Fibroblast of skin of back (primary cell): Measurements from ENCODE around the gene CAMLG. TPM values are rescaled to one million over a fixed set of nuclear protein-coding genes. Genes with fewer than 3 reads are reported as not detected.
"Not testable (repeated sequence)": the region's sequence is repeated elsewhere in the genome, so short reads cannot be mapped to it uniquely, and the experiment has no call there.

Experiments
- DNase-seq: peaks from one replicate; pipeline ENCODE4 v3.0.0-alpha.2; 2013
- polyA plus RNA-seq, 2 experiments: library from polyadenylated mRNA; unstranded; fragments of 120-200 nt; gene quantifications; one replicate each; pipeline ENCODE4 v1.2.1, GENCODE V29; 2013; ENCODE audit not compliant: insufficient read length in 2 of 2

CAMLG gene
- polyA plus RNA-seq (2013, experiment 1 of 2; ENCODE audit: insufficient read length) = 36.3 TPM
- 56.1 TPM for polyA plus RNA-seq (2013, experiment 2 of 2; ENCODE audit: insufficient read length)

DNA sequence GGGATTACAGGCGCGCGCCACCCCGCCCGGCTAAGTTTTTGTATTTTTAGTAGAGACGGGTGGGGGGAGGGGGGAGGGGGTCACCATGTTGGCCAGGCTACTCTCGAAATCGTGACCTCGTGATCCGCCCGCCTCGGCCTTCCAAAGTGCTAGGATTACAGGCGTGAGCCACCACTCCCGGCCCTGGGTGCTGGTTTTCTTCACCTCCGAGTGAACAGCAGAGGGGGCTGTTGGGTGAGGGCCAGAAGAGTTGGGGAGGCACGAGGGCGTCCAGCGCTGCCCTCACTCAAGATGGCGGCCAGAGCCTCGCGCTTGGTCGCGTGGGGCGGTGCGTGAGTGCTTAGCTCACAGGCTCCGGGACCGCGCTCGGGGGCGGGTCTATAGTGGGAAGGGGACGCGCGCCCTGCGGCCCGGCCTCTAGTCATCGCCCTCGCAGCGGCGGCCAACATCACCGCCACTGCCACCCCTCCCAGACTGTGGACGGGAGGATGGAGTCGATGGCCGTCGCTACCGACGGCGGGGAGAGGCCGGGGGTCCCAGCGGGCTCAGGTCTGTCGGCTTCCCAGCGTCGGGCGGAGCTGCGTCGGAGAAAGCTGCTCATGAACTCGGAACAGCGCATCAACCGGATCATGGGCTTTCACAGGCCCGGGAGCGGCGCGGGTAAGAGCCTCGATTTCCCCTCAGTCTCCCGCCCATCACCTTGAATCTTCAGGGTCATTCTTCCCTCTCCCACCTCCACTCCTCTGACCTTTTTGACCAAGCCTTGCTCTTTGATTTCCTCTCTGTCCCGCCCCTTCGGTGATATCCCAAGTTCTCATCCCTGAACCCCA is at the start of gene CAMLG:
CAMLG (plus strand) TSS at position 416 of the 830 bp plus-strand sequence; CDS start at position 489, 73 bp downstream.
- DNase-seq = peak; percentile 98

DNA sequence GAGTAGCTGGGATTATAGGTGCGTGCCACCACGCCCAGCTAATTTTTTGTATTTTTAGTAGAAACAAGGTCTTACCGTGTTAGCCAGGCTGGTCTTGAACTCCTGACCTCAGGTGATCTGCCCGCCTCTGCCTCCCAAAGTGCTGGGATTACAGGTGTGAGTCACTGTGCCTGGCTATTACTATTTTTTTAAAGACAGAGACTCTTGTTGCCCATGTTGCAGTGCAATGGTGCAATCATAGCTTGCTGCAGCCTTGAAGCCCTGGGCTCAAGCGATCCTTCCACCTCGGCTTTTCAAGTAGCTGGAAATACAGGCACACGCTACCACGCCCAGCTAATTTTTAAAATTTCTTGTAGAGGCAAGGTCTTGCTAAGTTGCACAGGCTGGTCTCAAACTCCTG is 48.2 kb upstream of the CAMLG start:
- not testable (repeated sequence) for DNase-seq

DNA sequence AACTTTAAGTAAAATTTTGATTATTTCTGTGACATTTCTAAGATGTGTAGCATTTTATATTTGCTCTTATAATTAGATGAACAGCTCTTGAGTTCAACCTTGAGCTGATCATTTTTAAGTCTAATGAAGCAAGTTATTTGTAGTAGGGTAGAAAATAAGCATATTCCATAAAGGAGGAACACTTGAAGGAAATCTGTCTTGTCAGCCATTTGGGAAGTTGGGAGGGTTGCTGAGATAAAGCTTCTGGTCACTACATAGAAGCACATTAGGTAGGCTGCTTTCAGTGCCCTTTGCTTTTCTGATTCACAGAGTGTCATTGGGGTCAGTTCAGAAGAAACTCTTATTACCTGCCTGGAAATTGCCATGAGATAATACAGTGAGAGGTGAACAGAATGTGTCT is 45.6 kb upstream of the CAMLG start:
- no peak for DNase-seq

DNA sequence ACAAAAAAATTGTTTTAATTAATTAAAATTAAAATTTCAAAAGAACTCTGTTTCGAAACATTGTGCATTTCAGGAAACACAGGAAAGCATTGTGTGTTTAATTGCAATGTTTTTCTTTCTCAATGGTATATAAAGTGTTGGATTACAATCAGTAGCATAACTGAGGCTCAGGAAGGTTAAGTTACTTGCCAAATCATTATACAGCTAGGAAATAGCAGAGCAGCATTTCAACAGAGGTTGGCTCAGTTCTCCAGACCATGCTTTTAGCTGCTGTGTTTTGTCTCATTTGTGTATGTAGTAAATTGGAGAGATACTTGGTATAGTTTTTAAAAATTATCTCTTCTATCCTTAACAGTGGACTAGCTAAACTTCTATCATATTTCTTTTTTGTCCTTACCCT is 30.0 kb upstream of the CAMLG start:
- no peak for DNase-seq

DNA sequence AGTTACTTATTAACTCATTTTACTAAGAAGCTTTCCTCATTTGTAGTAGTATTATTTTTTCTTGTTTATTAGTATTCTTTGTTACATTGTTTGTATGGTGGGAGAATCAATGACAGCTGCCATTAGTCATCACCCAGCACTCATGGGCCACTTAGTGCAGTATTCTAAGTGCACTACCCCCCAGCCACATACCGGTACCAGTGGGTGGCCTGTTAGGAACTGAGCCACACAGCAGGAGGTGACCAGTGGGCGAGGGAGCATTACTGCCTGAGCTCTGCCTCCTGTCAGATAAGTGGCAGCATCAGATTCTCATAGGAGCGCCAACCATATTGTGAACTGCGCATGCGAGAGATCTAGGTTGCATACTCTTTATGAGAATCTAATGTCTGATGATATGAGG is 24.2 kb upstream of the CAMLG start:
- peak; percentile 49 for DNase-seq

DNA sequence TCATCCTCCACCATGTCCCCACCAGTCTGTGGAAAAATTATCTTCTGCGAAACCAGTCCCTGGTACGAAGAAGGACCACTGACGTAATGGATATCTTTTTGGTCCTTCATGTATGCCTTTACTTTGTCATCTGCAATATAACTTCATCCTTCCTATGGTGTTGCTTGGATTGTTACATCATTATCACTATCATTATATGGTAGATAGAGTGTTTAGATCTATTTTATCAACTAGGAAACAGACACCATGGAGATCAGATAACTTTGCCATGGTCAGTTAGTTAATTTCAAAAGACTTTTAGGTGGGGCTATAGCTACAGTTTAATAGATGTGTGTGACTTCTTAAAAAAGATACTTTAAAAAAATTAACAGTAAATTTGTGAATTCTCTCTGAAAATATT is 23.8 kb upstream of the CAMLG start:
- DNase-seq = no peak

DNA sequence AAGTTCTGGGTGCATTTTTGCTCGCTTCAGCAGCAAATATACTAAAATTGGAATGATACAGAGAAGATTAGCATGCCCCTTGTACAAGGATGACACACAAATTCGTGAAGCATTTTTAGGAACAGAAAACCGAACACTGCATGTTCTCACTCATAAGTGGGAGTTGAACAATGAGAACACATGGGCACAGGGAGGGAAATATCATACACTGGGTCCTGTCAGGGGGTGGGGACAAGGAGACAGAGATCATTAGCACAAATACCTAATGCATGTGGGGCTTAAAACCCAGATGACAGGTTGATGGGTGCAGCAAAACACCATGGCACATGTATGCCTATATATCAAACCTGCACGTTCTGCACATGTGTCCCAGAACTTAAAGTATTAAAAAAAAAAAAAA is 22.9 kb upstream of the CAMLG start:
- DNase-seq = not testable (repeated sequence)

DNA sequence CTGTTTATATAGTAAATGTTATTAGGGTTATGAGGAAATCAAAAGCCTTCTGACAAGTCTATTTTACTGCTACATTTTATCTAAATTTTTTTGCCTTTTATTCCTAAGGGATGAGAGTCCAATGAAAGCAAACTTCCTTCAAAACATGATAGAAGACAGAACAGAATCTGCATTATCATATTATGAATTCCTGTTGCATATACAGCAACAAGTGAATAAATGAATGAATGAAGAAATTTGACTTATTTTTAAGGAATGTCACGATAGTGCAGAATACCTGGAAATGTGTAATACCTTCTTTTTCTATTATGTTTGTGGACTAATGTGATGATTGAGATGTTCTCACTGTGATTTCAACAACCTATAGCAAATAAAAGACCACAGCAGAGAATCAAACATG is 13.5 kb upstream of the CAMLG start:
- no peak for DNase-seq

DNA sequence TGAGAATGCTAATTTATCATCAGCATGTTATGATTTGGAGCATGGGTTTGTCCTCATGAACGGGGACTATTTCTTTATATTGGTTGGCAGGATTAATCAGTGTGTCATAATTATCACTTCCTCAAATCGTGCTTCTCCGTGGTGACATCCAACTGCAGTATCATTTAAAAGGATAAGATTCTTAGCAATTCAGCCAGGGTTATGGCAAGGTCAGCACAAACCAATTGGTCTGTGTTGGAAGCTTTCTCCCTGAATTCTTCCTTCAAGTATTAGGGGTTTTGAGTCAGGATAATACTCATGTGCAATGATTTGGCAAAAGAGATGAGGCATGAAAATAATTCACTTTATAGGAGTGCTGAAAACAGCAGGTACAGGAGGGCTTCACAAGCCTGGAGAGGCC is 5.5 kb upstream of the CAMLG start:
- DNase-seq = no peak

DNA sequence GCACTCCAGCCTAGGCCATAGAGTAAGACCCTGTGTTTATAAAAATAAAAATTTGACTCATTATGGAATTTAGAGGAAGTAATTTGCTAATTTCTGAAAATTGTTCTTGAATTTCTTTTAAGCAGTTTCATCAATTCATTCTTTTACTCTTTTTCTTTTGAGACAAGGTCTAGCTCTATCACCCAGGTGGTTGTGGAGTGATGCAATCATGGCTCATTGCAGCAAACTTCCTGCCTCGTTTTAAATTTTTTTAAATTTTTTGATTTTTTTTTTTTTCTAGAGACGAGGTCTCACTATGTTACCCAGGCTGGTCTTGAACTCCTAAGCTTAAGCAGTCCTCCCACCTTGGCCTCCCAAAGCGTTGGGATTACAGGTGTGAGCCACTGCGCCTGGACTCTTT is 3.1 kb upstream of the CAMLG start:
- DNase-seq = no peak

DNA sequence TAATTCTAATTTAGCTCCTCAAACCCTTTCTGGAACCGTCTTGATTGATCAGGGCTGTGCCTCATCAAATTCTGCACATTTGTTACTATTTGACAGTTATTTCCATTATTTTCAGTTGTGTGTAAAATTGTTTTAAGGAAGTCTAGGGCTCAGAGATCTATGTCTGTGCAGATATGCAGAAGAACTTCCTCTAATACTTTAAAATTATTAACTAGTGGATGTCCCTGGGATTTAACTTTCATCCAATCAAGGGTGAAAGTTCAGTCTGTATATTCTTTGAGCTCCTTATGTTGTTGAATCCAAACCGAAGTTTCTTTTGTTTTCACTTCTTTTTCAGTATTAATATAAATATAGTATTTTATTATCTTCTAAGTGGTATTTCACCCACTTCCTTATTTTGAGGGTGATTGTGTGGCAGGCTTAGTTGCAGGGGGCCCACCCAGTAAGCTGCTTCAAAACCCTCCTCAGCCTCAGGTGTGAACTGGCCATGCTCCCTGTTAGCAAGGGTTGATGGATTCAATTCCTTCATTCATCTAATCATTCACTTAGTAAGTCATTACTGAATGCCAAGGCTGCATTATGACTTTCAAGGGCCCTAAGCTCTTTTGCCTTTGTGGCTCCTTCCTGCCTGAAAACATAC is 2.1 kb upstream of the CAMLG start:
- no peak for DNase-seq

DNA sequence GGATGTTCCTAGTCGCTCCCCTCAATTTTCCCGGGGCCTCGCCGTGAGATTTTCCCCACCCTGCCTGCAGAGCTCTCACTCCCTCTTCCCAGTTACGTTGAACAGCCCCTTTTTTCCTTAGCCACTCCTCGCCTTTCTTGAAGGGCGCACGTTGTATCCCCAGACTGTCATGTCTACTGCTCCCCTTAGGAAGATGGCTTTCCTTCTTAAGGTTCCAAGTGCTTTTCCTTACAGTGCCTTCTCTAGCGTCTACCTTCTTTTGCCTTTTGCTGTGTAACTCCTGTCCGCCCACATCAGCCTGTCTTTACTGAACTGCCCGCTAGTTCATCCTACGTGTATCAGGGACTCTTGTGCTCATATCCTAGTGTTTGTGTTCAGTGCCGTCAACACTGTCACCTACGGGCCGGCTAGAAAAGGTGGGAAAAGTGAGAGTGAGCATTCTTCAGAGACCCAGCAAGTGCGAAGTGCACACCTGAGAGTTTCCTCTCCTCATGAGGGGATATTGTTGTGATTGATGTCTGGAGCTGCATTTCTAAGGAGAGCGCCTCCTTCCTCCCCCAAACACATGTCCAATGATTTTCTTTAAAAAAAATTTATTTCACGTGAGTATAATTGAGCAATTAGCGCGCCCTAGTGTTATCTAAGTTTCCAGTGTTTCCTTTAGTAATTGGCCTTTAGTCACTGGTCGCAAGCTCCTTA is 764 bp downstream of the CAMLG start:
- DNase-seq = peak; percentile 42

DNA sequence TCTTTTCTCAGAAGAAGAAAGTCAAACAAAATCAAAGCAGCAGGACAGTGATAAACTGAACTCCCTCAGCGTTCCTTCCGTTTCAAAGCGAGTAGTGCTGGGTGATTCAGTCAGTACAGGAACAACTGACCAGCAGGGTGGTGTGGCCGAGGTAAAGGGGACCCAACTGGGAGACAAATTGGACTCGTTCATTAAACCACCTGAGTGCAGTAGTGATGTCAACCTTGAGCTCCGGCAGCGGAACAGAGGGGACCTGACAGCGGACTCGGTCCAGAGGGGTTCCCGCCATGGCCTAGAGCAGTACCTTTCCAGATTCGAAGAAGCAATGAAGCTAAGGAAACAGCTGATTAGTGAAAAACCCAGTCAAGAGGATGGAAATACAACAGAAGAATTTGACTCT is 2.7 kb downstream of the CAMLG start:
- no peak for DNase-seq

DNA sequence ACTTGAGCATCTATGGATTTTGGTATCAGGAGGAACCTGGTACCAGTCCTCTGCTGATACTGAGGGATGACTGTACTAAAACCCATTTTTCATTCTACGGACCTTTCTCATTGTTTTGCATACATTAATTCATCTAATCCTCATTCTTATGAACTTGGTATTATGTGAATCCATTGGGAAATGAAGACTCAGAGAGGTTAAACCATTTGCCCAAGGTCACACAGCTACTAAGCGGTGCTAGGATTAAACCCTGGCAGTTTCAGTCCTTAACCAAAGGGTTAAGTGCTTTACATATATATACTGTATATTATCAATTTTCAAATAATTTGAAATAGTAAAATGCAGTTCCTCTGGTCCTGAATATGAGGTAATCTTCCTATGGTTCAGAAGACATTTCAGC is 3.8 kb downstream of the CAMLG start:
- DNase-seq = no peak

DNA sequence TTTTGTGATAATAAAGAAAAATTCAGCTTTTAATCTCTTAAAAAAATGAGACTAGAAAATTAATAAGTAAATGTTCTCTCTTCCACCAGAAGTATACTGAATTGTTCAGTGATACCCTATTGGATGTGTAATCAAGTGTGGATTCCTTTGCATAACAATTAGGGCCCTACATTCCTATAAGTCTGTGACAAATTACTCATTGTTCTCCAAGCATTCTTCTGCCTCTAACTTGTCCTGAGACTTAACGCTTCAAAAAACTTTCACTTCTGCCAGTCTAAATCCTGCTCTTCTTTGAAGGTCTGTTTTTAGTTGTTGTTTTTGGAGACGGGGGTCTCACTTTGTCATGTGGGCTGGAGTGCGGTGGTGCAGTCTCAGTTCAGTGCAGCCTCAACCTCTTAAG is 11.1 kb downstream of the CAMLG start:
- no peak for DNase-seq

DNA sequence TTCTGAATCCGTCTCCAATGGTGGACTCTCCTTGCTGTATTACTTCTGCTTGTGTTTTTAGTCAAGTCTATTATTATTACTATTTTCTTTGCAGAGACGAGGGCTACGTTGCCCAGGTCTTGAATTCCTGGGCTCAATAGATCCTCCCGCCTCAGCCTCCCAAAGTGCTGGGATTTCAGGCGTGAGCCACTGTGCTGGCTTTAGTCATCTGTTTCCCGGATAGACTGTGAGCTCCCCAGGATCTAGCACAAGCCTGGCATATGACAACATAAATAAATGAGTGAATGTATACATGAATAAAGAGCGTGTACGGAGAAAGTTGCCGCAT is 19.8 kb downstream of the CAMLG start:
- DNase-seq = no peak

DNA sequence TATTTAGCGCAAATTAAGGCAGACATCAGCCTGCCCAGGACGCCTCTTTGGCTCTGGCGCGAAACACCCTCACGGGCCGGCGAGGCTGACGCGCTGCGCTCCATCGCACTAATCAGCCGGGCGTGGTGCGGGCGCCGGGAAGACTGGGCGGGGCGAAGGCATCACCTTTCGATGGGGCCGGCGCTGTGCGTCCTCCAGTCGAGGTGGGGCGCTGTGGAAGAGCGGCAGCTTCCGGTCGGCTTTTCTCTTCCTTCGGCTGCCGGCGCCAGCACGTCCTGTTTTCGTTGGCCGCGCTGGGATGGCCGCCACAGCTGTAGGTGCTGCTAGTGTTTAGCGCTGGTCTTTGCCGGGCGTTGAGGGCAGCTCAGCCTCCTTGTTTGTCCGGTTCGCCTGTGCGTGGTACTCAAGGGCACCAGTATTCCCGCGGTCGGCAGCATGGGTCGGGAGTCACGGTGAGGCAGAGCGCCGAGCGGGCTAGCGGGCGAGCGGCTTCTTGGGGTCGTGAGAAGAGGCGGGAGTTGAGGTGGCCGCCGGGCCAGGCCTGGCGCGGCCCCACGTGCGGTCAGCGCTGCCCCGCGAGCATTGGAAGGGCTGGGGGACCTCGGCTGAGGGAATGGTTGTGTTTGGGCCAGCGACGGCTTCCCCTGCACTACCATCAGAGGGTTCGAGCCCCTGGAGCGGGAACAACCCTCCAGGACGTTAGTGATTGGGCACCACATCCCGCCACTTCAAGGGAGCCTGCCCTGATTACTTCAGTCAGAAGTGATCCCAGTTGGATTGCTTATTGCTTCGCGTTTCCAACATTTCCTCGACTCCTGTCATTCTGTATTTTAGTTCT is 20.4 kb downstream of the CAMLG start, which contains the start of gene DDX46:
DDX46 (plus strand) TSS at position 276 of the 838 bp plus-strand sequence; CDS start at position 436, 160 bp downstream.
- DNase-seq = peak; percentile 92

DNA sequence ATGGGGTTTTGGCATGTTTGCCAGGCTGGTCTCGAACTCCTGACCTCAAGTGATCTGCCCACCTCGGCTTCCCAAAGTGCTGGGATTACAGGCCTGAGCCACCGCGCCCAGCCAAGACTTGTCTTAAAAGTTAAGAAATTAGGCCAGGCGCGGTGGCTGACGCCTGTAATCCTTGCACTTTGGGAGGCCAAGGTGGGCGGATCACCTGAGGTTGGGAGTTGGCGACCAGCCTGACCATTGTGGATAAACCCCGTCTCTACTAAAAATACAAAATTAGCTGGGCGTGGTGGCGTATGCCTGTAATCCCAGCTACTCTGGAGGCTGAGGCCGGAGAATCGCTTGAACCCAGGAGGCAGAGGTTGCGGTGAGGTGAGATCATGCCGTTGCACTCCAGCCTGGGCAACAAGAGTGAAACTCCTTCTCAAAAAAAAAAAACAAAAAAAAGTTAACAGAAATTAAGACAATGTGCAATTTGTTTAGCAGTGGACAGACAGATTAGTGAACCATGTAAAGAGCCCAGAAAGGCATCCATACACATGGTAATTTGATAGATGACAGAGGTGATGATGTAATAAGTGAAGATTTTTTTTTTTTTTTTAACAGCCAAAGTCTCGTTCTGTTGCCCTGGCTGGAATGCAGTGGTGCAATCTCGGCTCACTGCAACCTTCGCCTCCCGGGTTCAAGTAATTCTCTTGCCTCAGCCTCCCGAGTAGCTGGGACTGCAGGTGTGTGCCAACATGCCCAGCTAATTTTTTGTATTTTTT is 29.4 kb downstream of the CAMLG start:
- not testable (repeated sequence) for DNase-seq

DNA sequence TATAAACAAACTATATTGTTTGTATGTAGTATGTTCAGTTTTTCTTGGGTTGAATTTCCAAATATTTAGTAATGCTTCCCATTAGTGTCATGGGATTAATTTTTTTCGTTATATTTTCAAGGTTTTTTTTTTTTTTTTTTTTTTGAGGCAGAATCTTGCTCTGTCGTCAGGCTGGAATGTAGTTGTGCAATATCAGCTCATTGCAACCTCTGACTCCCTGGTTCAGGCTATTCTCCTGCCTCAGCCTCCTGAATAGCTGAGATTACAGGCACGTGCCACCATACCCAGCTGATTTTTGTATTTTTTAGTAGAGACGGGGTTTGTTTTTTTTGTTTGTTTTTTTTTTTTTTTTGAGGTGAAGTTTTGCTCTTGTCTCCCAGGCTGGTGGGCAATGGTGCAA is 30.9 kb downstream of the CAMLG start:
- DNase-seq = peak; percentile 40

DNA sequence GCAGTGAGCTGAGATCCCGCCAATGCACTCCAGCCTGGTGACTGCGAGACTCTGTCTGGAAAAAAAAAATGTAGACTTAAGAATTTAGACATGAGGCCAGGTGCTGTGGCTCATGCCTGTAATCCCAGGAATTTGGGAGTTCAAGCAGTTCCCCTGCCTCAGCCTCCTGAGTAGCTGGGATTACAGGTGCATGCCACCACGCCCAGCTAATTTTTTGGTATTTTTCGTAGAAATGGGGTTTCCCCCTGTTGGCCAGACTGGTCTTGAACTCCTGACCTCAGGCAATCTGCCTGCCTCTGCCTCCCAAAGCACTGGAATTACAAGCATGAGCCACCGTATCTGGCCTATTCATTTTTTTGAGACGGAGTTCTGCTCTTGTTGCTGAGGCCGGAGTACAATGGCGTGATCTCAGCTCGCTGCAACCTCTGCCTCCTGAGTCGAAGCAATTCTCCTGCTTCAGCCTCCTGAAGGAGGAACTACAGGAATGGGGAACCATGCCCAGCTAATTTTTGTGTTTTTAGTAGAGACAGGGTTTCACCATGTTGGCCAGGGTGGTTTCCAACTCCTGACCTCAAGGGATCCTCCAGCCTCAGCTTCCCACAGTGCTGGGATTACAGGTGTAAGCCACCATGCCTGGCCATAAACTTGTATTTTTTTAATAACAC is 34.2 kb downstream of the CAMLG start:
- DNase-seq = no peak

DNA sequence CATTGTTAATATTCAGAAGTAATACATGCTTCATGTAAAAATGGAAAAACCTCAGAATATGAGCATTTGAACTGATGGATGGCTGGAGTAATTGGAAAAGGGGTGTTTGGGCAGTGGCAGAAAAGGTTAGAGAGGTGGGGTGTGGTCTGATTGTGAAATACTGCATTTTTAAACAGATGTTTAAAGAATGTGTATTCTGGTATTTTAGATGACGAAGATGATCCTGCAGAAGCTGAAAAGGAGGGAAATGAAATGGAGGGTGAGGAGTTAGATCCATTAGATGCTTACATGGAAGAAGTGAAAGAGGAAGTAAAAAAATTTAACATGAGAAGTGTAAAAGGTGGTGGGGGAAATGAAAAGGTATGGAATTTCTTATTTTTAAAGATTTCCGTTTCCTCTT is 39.0 kb downstream of the CAMLG start:
- no peak for DNase-seq
